ENCODE data around the gene MZT2B.

GRCh38 chr2:130186391-130186790 is 4.3 kb downstream of the MZT2B start:
- TF ChIP-seq JUN (CRISPR knock-in tag; IDR thresholded peaks at IDR 0.05): no peak
- TF ChIP-seq, protein P1, sequence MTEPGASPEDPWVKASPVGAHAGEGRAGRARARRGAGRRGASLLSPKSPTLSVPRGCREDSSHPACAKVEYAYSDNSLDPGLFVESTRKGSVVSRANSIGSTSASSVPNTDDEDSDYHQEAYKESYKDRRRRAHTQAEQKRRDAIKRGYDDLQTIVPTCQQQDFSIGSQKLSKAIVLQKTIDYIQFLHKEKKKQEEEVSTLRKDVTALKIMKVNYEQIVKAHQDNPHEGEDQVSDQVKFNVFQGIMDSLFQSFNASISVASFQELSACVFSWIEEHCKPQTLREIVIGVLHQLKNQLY (CRISPR knock-in tag; IDR thresholded peaks at IDR 0.05): no peak
- TF ChIP-seq YY1 (IDR thresholded peaks at IDR 0.05; ENCODE audit: insufficient read depth, insufficient replicate concordance, low read depth, low read length): no peak
- no peak for TF ChIP-seq HMGA1 (CRISPR knock-in tag; conservative IDR thresholded peaks at IDR 0.05)
- TF ChIP-seq, protein P2, sequence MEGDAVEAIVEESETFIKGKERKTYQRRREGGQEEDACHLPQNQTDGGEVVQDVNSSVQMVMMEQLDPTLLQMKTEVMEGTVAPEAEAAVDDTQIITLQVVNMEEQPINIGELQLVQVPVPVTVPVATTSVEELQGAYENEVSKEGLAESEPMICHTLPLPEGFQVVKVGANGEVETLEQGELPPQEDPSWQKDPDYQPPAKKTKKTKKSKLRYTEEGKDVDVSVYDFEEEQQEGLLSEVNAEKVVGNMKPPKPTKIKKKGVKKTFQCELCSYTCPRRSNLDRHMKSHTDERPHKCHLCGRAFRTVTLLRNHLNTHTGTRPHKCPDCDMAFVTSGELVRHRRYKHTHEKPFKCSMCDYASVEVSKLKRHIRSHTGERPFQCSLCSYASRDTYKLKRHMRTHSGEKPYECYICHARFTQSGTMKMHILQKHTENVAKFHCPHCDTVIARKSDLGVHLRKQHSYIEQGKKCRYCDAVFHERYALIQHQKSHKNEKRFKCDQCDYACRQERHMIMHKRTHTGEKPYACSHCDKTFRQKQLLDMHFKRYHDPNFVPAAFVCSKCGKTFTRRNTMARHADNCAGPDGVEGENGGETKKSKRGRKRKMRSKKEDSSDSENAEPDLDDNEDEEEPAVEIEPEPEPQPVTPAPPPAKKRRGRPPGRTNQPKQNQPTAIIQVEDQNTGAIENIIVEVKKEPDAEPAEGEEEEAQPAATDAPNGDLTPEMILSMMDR (CRISPR knock-in tag; IDR thresholded peaks at IDR 0.05): no peak
- no peak for TF ChIP-seq ZNF777 (CRISPR knock-in tag; IDR thresholded peaks at IDR 0.05)
- no peak for TF ChIP-seq RELA (CRISPR knock-in tag; IDR thresholded peaks at IDR 0.05)
- no peak for TF ChIP-seq KLF13 (CRISPR knock-in tag; IDR thresholded peaks at IDR 0.05)
- no peak for TF ChIP-seq HMG20A (CRISPR knock-in tag; IDR thresholded peaks at IDR 0.05; ENCODE audit: borderline replicate concordance)
- TF ChIP-seq, protein P3, sequence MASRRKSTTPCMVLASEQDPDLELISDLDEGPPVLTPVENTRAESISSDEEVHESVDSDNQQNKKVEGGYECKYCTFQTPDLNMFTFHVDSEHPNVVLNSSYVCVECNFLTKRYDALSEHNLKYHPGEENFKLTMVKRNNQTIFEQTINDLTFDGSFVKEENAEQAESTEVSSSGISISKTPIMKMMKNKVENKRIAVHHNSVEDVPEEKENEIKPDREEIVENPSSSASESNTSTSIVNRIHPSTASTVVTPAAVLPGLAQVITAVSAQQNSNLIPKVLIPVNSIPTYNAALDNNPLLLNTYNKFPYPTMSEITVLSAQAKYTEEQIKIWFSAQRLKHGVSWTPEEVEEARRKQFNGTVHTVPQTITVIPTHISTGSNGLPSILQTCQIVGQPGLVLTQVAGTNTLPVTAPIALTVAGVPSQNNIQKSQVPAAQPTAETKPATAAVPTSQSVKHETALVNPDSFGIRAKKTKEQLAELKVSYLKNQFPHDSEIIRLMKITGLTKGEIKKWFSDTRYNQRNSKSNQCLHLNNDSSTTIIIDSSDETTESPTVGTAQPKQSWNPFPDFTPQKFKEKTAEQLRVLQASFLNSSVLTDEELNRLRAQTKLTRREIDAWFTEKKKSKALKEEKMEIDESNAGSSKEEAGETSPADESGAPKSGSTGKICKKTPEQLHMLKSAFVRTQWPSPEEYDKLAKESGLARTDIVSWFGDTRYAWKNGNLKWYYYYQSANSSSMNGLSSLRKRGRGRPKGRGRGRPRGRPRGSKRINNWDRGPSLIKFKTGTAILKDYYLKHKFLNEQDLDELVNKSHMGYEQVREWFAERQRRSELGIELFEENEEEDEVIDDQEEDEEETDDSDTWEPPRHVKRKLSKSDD (CRISPR knock-in tag; IDR thresholded peaks at IDR 0.05; ENCODE audit: low read depth): no peak

Data from HepG2 (cell line).